ENCODE measurements around the gene PCDHGA5. TPM values are rescaled to one million over a fixed set of nuclear protein-coding genes. Genes with fewer than 3 reads are reported as not detected.

The PCDHGA5 gene
- 1 to 10 TPM; 2.7 to 5.8 (median 3.3) TPM for total RNA-seq

DNA sequence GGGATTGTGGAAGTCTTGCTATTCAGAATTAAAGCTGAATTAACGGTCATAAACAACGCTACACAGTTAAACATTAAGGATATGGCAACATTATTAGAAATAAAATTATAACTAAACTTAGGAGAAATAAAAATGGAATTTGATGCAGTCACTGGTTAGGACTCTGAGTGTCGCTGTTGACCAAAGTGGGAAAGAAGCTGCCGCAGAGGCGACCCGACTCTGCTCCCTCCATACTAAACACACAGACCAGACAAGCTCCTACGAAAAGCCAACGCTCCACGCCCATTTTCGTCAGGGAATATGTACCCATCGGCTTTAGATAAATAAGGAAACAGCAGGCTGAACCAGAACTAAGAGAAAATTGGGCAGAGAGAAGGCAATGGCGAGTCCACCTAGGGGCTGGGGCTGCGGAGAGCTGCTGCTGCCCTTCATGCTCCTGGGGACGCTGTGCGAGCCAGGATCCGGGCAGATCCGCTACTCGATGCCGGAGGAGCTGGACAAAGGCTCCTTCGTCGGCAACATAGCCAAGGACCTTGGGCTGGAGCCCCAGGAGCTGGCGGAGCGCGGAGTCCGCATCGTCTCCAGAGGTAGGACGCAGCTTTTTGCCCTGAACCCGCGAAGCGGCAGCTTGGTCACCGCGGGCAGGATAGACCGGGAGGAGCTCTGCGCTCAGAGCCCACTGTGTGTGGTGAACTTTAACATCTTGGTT, at the start of gene PCDHGA5:
TSS of gene PCDHGA5 (plus strand) at position 211 of the 709 bp plus-strand sequence. CDS start at position 380, 169 bp downstream.
- TF ChIP-seq, protein P1, sequence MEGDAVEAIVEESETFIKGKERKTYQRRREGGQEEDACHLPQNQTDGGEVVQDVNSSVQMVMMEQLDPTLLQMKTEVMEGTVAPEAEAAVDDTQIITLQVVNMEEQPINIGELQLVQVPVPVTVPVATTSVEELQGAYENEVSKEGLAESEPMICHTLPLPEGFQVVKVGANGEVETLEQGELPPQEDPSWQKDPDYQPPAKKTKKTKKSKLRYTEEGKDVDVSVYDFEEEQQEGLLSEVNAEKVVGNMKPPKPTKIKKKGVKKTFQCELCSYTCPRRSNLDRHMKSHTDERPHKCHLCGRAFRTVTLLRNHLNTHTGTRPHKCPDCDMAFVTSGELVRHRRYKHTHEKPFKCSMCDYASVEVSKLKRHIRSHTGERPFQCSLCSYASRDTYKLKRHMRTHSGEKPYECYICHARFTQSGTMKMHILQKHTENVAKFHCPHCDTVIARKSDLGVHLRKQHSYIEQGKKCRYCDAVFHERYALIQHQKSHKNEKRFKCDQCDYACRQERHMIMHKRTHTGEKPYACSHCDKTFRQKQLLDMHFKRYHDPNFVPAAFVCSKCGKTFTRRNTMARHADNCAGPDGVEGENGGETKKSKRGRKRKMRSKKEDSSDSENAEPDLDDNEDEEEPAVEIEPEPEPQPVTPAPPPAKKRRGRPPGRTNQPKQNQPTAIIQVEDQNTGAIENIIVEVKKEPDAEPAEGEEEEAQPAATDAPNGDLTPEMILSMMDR (IDR thresholded peaks at IDR 0.05; ENCODE audit: low read depth), result no peak

DNA sequence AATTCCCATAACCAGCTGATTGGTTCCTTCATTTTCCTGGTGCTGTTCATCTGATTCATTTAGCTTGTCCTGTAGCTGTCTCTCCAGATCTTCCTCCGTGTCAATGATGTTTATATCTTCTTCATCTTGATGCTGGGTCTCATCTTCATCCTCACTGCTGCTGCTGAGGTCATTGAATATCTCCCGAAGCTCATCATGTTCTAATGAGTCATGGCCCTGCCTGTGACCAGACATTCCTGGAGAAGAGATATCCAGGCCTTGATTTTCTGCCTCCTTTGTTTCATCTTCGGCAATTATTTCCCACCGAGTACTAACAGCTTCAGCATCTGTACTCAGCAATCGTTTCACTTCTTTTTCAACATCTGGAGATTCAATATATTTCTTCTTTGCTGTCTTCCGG, 44.8 kb upstream of the PCDHGA5 start:
- TF ChIP-seq, protein P1 (IDR thresholded peaks at IDR 0.05; ENCODE audit: low read depth), result no peak

DNA sequence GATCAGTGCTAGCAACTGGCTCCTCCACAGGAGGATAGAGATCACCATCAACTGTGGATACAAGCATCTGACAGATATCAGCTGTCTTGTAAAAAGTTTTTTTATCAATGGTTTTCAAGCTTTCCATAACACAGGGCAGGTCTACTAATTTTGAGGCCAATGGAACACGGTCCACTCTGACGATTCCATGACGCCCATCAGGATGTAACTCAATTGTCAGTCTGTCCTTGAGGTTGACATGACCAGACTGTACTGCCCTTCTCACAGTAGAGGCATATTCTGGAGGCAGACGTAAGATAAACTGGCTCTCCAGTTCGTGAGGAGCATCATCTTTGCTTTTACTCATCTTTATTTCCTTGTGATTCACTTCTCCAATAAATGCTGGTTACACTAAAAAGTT, 44.3 kb upstream of the PCDHGA5 start:
- TF ChIP-seq, protein P1 (IDR thresholded peaks at IDR 0.05; ENCODE audit: low read depth), result no peak

- TF ChIP-seq, protein P1 (IDR thresholded peaks at IDR 0.05; ENCODE audit: low read depth), result no peak
Observed at GRCh38 chr5:141320225-141321169, 43.5 kb upstream of the PCDHGA5 start, which contains the start of gene TAF7. Gene TAF7, minus strand, starts transcription at chr5:141320784. Its CDS starts 740 bp downstream, at chr5:141320044.

GRCh38 chr5:141322261-141322660, 41.7 kb upstream of the PCDHGA5 start:
- TF ChIP-seq, protein P1 (IDR thresholded peaks at IDR 0.05; ENCODE audit: low read depth), result no peak

DNA sequence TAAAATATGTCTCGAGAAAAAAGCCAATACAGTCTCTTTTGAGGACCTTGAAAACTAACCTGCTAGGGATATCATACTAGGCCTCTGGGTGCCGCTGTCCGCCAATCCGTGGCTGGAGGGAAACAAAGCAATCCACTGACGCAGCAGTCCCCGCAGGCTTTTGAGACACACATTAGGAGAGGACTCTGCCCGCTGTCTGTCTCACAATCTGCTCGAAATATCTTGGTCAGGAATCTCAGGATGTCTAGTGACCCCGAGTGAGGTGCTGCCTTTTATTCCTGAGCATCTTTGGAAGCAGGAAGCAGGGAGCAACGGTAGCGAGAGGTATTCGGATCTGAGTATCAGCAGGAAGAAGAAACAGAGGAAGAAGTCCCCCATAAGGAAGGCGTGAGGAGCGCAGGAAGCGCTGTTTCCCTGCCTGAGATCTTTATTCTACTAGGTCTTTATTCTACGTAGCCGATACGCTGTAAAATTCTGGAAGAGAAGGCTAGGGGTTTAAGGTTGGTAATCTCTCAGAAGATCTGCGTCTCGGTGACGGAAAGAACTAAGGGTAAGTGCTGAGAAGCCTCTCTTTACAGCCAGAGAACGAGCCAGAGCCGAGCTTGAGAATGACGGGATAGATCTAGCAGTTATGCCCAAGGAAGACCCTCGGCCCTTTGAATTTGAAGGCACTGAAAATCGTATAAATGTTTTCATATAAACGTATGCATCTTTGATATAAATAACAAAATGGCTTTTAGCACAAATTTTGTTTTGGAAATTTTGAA, 37.7 kb upstream of the PCDHGA5 start:
- TF ChIP-seq, protein P1 (IDR thresholded peaks at IDR 0.05; ENCODE audit: low read depth), result no peak
